ENCODE results near the gene TTC1. TPM values are rescaled to one million over a fixed set of nuclear protein-coding genes. Genes with fewer than 3 reads are reported as not detected.
"Not testable (repeated sequence)": the region's sequence is repeated elsewhere in the genome, so short reads cannot be mapped to it uniquely, and the experiment has no call there.

TTC1 gene
- polyA plus RNA-seq, 4 donors: 57.6 to 71.8 (median 61.5) TPM

- DNase-seq (ENCODE audit: low read depth in 4 of 4, low spot score in 2 of 4): no peak
Observed at GRCh38 chr5:159993194-159993593, 15.7 kb upstream of the TTC1 start.

- no peak for DNase-seq (ENCODE audit: low read depth in 4 of 4, low spot score in 2 of 4)
Observed at GRCh38 chr5:159995907-159996306, 13.0 kb upstream of the TTC1 start.

- DNase-seq (ENCODE audit: low read depth in 4 of 4, low spot score in 2 of 4): no peak
Observed at GRCh38 chr5:160001457-160001856, 7.5 kb upstream of the TTC1 start.

DNA sequence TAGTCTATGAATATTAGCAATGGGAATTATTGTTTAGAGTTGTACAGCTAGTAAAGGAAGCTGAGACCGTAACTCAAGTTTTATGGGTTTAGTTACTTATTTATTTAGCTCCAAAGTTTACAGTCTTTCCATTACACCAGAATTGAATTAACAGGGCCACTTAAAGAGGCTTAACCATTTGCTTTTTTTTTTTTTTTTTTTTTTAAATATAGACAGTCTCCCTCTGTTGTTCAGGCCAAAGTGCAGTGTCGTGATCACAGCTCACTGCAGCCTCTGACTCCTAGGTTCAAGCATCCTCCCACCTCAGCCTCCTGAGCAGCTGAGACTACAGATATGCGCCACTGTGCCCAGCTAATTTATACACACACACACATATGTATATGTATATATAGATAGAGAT, 1.4 kb upstream of the TTC1 start:
- no peak for DNase-seq (ENCODE audit: low read depth in 4 of 4, low spot score in 2 of 4)

DNA sequence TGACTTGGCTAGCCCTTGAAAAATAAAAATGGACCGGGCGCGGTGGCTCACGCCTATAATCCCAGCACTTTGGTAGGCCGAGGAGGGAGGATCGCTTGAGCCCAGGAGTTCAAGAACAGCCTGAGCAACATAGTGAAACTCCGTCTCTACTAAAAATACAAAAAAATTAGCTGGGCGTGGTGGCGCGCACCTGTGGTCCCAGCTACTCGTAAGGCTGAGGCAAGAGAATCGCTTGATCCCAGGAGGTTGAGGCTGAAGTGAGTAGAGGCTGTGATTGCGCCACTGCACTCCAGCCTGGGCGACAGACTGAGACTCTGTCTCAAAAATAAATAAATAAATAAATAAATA, 436 bp upstream of the TTC1 start:
- DNase-seq (ENCODE audit: low read depth in 4 of 4, low spot score in 2 of 4): not testable (repeated sequence)

DNA sequence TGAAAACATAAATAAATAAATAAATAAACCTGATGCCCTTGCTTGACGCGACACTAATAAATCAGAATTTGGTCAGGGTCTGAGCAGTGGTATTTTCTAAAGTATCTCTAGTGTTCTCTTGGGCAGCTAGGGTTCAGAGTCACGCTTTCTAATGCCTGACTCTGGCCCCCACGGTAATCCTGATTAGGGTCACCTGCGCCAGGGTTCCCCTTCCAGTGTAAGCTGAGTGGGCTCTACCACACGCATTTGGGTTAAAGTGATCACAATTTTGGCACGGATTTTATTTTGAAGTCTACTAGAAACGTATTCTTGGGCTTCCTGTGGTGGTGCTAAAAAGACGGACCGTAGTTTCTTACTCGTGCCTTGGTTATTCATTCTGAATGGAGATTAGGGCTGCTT, 651 bp downstream of the TTC1 start:
- DNase-seq (ENCODE audit: low read depth in 4 of 4, low spot score in 2 of 4): no peak

- no peak for DNase-seq (ENCODE audit: low read depth in 4 of 4, low spot score in 2 of 4)
Observed at GRCh38 chr5:160011471-160011870, 2.5 kb downstream of the TTC1 start.

DNA sequence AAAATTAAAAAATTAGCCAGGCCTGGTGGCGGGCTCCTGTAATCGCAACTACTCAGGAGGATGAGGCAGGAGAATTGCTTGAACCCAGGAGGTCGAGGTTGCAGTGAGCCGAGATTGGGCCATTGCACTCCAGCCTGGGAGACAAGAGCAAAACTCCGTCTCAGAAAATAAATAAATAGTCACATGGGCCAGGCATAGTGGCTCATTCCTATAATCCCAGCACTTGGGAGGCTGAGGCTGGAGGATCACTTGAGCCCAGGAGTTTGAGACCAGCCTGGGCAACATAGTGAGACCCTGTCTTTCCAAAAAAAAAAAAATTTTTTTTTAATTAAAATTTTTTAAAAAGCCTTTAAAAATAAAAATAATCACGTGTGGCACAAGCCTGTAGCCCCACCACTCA, 5.3 kb downstream of the TTC1 start:
- not testable (repeated sequence) for DNase-seq (ENCODE audit: low read depth in 4 of 4, low spot score in 2 of 4)

DNA sequence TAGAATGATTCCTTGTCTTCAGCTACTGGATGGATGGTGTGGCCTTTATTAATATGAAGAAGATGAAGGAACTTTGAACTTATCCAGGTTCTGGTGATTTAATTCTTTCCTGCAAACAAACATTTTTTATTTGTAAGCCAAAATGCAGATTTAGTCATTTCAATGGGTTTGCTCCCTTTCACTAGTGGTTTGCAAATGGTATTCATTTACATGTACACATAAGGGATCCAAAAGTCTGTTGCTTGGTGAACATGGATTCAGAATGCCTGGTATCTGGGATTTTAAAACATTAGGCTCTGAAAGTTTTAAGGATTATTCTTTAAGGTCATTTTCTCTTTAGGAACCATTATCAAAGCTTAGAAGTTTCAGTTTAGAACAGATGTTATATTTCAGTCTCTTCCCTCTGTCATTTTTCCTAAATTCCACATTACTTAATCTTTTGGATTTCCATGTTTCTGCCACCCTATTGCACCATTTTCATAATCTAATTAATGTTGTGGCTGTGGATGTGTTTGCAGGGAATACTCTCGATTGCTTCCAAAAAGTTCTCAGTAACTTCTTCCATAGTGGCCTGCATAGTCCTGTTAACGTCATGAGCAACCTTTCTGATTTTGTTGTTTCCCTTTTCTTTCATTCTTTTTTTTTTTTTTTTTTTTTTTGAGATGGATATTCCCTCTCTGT, 10.1 kb downstream of the TTC1 start:
- DNase-seq (ENCODE audit: low read depth in 4 of 4, low spot score in 2 of 4): no peak

DNA sequence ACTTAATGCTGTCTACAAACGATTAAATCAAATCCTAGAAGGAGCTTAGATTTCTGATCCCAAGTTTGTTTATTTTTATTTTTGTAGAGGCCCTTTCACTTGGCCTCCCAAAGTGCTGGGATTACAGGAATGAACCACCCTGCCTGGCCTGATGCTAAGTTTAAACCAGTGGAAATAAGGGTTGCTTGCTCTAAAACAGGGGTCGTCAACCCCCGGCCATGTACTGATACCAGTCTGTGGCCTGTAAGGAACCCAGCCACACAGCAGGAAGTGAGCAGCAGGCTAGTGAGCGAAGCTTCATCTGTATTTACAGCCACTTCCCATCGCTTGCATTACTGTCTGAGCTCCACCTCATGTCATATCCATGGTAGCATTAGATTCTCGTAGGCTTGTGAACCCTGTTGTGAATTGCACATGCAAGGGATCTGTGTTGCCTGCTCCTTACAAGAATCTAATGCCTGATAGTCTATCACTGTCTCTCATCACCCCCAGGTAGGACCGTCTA, 11.4 kb downstream of the TTC1 start:
- no peak for DNase-seq (ENCODE audit: low read depth in 4 of 4, low spot score in 2 of 4)

- no peak for DNase-seq (ENCODE audit: low read depth in 4 of 4, low spot score in 2 of 4)
Observed at GRCh38 chr5:160020964-160021363, 12.0 kb downstream of the TTC1 start.

- peak in 3 of 4 donors; percentile 39 to 46 (median 45) for DNase-seq (ENCODE audit: low read depth in 4 of 4, low spot score in 2 of 4)
Observed at GRCh38 chr5:160021831-160022446, 13.0 kb downstream of the TTC1 start.

- no peak for DNase-seq (ENCODE audit: low read depth in 4 of 4, low spot score in 2 of 4)
Observed at GRCh38 chr5:160023007-160023907, 14.3 kb downstream of the TTC1 start.

GRCh38 chr5:160023908-160024630, 15.1 kb downstream of the TTC1 start:
- no peak for DNase-seq (ENCODE audit: low read depth in 4 of 4, low spot score in 2 of 4)

DNA sequence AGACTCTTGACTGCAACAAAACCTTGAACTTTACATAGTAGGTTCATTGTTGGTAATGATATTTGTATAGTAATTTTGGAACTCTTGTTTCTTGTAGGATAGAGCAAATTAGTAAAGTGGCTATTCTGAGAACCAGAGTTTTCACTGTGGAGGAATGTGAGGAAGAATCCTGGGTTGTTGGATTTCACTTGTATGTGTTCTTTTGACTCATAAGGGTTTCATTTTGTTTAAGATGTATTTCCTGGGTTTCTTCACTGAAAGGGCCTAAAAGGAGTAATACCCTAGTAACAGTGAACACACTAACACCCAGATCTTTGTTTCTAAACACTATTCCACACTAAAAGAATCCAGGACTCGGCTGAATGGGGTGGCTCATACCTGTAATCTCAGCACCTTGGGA, 20.1 kb downstream of the TTC1 start:
- DNase-seq (ENCODE audit: low read depth in 4 of 4, low spot score in 2 of 4): no peak

- no peak for DNase-seq (ENCODE audit: low read depth in 4 of 4, low spot score in 2 of 4)
Observed at GRCh38 chr5:160029540-160030139, 20.7 kb downstream of the TTC1 start.

- DNase-seq (ENCODE audit: low read depth in 4 of 4, low spot score in 2 of 4): no peak
Observed at GRCh38 chr5:160030631-160031377, 21.9 kb downstream of the TTC1 start.

GRCh38 chr5:160033546-160034252, 24.8 kb downstream of the TTC1 start:
- DNase-seq (ENCODE audit: low read depth in 4 of 4, low spot score in 2 of 4): no peak

GRCh38 chr5:160036243-160036642, 27.3 kb downstream of the TTC1 start:
- no peak for DNase-seq (ENCODE audit: low read depth in 4 of 4, low spot score in 2 of 4)
